HepG2 (cell line): Measurements from ENCODE around the gene IL1R1. TPM values are rescaled to one million over a fixed set of nuclear protein-coding genes. Genes with fewer than 3 reads are reported as not detected.
A peak's percentile ranks its signal among the peaks of the same experiment; 100 is the strongest.

Experiments
- ARID4A ChIP-seq: sonication (generic); formaldehyde crosslinking; IDR thresholded peaks from 2 replicates; pipeline ENCODE4 v1.5.0; 2020; ENCODE audit warnings: mild to moderate bottlenecking, missing genetic modification reagents, borderline replicate concordance
- CTCF ChIP-seq: sonication (generic); formaldehyde crosslinking; IDR thresholded peaks from 2 replicates; pipeline ENCODE4 v1.5.0; 2020; ENCODE audit warnings: mild to moderate bottlenecking, missing genetic modification reagents, moderate library complexity
- ELF4 ChIP-seq: sonication (generic); formaldehyde crosslinking; IDR thresholded peaks from 2 replicates; pipeline ENCODE4 v1.5.0; 2020; ENCODE audit warnings: missing genetic modification reagents, mild to moderate bottlenecking, moderate library complexity, borderline replicate concordance
- HINFP ChIP-seq: sonication (generic); formaldehyde crosslinking; IDR thresholded peaks from 2 replicates; pipeline ENCODE4 v1.4.0; 2020; ENCODE audit warnings: low read depth, mild to moderate bottlenecking, missing genetic modification reagents
- NFAT5 ChIP-seq: sonication (generic); formaldehyde crosslinking; IDR thresholded peaks from 2 replicates; pipeline ENCODE4 v1.4.0; 2020; ENCODE audit warnings: missing genetic modification reagents
- RFX5 ChIP-seq: IDR thresholded peaks from 2 replicates; pipeline ENCODE4 v1.6.1; 2011; ENCODE audit warnings: low read depth, low read length, improper control_type of control experiment
- SIX4 ChIP-seq: sonication (generic); formaldehyde crosslinking; IDR thresholded peaks from 2 replicates; pipeline ENCODE4 v1.4.0; 2020; ENCODE audit warnings: missing genetic modification reagents
- SNAPC5 ChIP-seq: sonication (generic); formaldehyde crosslinking; IDR thresholded peaks from 2 replicates; pipeline ENCODE4 v1.8.1; 2023; ENCODE audit warnings: mild to moderate bottlenecking, missing genetic modification reagents, borderline replicate concordance
- SRSF9 ChIP-seq: fragments of 200-400 bp; formaldehyde crosslinking; IDR thresholded peaks from 2 replicates; pipeline ENCODE4 v1.6.1; 2018; ENCODE audit warnings: borderline replicate concordance, mild to moderate bottlenecking, low read depth, low read length; ENCODE audit not compliant: insufficient read depth, poor library complexity, severe bottlenecking
- SSRP1 ChIP-seq: IDR thresholded peaks from 2 replicates; pipeline ENCODE4 v1.6.1; 2016; ENCODE audit warnings: control low read depth
- TEAD3 ChIP-seq: optimal IDR thresholded peaks from 2 replicates; pipeline ENCODE3; 2016; ENCODE audit warnings: borderline replicate concordance
- XRCC5 ChIP-seq: fragments of 200-400 bp; formaldehyde crosslinking; optimal IDR thresholded peaks from 2 replicates; pipeline ENCODE3; 2017; ENCODE audit warnings: mild to moderate bottlenecking, low read length
- ZNF496 ChIP-seq: sonication (generic); formaldehyde crosslinking; IDR thresholded peaks from 2 replicates; pipeline ENCODE4 v1.8.1; 2023; ENCODE audit warnings: mild to moderate bottlenecking, moderate library complexity, missing genetic modification reagents; ENCODE audit not compliant: insufficient replicate concordance
- ZNF605 ChIP-seq: sonication (generic); formaldehyde crosslinking; IDR thresholded peaks from 2 replicates; pipeline ENCODE4 v1.8.0; 2022; ENCODE audit warnings: mild to moderate bottlenecking, missing genetic modification reagents
- ZSCAN20 ChIP-seq: sonication (generic); formaldehyde crosslinking; IDR thresholded peaks from 2 replicates; pipeline ENCODE4 v1.4.0; 2020; ENCODE audit warnings: missing genetic modification reagents, mild to moderate bottlenecking, borderline replicate concordance
- ZSCAN30 ChIP-seq: sonication (generic); formaldehyde crosslinking; IDR thresholded peaks from 2 replicates; pipeline ENCODE4 v1.5.0; 2020; ENCODE audit warnings: mild to moderate bottlenecking, missing genetic modification reagents
- polyA plus RNA-seq, 8 experiments: library from polyadenylated mRNA; depleted of rRNA in 3 of 8; stranded (reverse) in 7 of 8; unstranded in 1 of 8; fragments of >200 nt; fragmentation: Illumina TruSeq in 4 of 8; extraction: Trizol in 4 of 8; gene quantifications; 2 replicates each; pipeline versions ENCODE4 v1.2.1 to v1.2.3, GENCODE V29; 2011 to 2016; ENCODE audit warnings: low read depth in 4 of 8, missing spikeins in 1 of 8, mixed read lengths in 1 of 8; ENCODE audit not compliant: insufficient read depth in 1 of 8
- total RNA-seq, 5 experiments: library from RNA; depleted of rRNA; stranded (reverse); fragments of >200 nt; fragmentation: Illumina TruSeq; extraction: Trizol; gene quantifications; 2 replicates each; pipeline ENCODE4 v1.2.3, GENCODE V29; 2016; ENCODE audit warnings: low read depth in 1 of 5

IL1R1 gene
- total and polyA plus RNA-seq, 2 of the 13 experiments (the other 11 are each of a cell fraction or from before 2014, with no cell fraction given) = 38.0 to 93.1 TPM

GRCh38 chr2:102166189-102166845, 23.8 kb downstream of the IL1R1 start (continued):
- TF ChIP-seq HINFP (CRISPR knock-in tag) (no peak), ELF4 (CRISPR knock-in tag) (no peak), ZNF496 (no peak), ZSCAN20 (no peak), CTCF (CRISPR knock-in tag) (peak; percentile 83), ZSCAN30 (CRISPR knock-in tag) (no peak), RFX5 (no peak), NFAT5 (CRISPR knock-in tag) (no peak), SNAPC5 (CRISPR knock-in tag) (no peak), SIX4 (no peak), SSRP1 (CRISPR knock-in tag) (no peak), ARID4A (CRISPR knock-in tag) (peak; percentile 23; the same call in 1 of the 2 replicates), SRSF9 (no peak), XRCC5 (no peak), ZNF605 (no peak), TEAD3 (CRISPR knock-in tag) (no peak)
